Effector CD4-positive, alpha-beta T cell (primary cell): ENCODE measurements around the gene ST8SIA6.
"Not testable (repeated sequence)": the region's sequence is repeated elsewhere in the genome, so short reads cannot be mapped to it uniquely, and the experiment has no call there.

Experiments used
- DNase-seq: peaks from one replicate; pipeline ENCODE4 v3.0.0-alpha.2; 2020

ST8SIA6 gene

DNA sequence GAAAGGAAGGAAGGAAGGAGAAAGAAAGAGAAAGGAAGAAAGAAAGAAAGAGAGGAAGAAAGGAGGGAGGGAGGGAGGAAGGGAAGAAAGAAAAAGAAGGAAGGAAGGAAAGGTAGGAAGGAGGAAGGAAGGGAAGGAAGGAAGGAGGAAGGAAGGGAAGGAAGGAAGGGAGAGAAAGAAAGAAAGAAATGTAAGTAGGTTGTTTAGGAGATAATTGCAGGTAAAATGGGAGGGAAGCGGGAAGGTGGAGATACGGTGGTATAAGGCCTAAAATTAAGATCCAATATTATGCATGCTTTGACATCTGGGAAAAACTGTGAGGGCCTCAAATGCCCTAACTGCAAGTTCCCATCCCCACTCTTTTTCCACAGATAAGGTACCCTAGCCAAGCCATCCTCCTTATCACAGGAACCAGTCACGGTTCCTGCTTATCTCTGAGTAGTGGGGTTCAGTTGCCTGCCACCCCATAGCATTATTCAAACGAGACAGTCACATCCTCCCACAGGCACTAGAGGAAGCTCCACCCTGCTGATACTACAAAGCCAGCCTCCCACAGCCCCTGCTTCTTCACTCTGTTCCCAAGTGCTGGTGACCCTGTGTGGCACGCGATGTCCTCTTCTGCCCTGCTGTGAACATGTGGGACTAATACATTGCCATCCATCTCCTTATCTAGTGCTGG lies 28.7 kb downstream of the ST8SIA6 start:
- DNase-seq, result peak; percentile 28

DNA sequence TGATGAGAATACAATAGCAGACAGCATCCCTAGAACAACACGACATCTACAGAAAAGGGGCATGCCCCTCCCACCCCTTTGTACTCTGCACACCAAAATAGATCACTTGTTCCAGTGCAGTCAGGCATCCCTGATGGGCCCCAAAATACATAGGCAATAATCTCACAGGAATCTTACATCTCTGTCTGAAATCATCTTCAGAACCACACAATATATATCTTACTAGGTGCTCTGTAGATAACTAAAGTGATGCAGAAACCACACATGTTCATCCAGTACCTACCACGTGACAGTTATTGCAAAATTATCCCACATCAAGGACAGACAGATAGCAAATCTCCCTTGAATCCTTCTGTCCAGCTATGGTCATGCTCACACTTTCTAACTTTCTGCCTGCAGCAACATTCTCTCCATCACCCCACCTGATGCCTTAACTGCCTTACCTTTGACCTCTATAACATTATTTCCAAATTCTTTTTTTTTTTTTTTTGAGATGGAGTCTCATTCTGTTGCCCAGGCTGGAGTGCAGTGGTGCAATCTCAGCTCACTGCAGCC lies 30.7 kb downstream of the ST8SIA6 start:
- DNase-seq, result no peak

DNA sequence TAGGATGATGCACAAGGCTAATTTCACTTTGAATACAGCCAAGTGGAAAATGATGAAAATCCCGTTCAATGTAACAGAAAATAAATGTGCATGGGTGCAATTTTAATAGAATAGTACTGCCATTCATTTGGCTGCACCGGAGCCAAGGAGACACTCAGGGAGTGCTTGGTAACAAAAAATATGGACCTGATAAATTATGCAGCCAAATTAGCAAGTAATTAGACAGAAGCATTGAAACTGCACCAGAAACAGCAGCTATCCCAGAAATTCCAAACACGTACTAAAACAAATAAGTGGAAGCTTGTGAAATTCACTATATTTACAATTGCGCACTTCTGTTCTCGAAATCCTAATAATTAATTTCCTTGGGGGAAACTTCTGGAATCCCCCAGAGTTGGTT lies 31.5 kb downstream of the ST8SIA6 start:
- DNase-seq, result no peak

DNA sequence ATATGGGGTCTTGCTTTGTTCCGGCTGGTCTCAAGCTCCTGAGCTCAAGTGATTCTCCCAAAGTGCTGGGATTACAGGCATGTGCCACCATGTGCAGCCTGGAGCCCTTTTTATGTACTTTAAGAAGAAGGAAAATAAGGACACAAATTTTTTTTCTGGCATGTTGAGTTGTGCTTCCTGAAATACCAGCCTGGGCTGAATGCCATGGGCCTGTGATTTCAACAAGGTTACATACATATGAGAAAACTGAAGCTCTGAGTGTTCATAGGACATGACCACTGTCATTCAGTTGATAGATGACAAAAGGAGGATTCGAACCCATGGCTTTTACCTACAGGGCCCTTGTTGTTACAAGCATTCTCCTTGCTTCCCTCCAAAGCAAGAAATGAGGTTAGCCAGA lies 36.1 kb downstream of the ST8SIA6 start:
- no peak for DNase-seq

DNA sequence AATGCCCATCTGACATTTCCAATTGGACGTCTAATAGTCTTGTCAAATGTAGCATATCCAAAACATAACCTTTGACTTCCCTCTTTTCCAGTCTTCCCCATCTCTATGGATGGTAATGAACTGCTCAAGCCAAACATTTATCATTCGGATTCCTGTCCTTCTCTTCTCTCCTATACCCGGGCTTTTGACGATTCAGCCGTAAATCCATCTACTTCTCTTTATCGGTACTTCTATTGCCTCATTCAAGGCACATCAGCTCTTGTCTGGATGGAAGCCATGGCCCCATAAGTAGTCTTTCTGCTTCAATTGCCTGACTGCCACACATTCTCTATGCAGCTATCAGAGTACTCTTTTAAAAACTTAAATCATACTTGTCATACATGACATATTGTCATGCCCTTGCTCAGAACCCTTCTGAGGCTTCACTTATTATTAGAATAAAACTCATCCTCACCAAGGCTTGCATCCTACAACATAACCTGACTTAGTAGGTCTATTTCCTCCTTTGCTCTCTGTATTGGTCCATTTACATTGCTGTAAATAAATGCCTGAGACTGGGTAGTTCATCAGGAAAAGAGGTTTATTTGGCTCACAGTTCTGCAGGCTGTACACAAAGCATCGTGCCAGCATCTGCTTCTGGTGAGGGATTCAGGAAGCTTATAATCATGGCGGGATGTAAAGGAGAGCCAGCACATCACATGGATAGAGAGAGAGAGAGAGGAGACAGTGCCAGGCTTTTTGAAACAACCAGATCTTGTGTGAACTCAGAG lies 37.8 kb downstream of the ST8SIA6 start:
- no peak for DNase-seq

DNA sequence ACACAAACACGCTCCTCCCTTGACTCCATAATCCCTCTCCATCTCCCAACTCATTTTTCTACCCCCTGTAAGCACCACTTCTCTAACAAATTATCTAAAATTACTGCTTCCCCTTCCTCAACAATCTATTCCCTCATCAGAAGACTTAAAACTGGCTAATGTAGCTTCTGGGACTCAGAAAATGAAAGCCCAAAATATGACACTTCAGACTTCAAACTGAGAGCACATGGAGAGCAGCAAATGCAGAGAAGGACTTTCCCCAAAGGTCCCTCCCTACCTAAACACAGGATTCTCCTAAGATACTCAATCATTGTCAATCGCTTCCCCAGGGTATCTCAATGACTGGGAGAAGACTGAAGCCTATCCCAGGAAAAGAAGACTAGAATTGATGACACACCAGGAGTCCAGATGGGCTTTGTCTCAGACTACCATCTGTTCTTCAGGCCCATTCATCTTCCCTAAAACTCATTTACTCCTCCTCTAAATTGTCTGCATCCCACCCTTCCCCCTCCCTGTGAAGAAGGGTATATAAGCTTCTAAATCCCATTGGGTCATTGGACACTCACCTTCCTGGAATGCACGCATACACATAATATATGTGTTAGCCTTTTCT lies 39.2 kb downstream of the ST8SIA6 start:
- DNase-seq, result no peak

DNA sequence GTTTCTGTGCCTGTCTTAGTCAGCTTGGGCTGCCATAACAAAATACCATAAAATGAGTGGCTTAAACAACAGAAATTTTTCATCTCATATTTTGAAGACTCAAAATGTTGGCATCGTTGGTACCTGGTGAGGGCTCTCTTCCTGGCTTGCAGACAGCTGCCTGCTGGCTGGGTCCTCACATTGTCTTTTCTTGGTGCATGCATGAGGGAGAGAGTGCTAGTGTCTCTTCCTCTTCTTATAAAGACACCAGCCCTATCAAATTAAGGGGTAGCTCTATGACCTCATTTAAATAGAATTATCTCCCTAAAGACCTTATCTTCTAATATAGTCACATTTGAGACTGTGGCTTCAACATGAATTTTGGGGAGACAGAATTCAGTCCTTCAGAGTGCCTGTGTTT lies 39.9 kb downstream of the ST8SIA6 start:
- no peak for DNase-seq

DNA sequence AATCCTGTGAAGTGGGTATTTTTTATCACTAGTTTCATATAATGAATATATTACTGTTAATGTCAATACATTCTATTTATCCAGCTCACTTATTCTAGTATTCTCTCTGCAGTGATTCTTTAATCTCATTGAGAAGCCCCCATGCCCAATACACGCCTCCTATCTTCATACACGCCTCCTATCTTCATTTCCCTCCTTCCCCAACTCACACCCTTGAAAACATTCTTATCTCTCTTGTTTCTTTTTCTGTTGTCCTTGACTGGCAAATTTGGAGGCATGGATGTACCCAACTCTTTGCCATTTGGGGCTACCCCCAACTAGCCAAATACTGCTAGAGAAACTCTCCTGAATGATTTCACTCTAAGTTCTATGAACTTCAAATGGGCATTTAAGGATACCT lies 40.5 kb downstream of the ST8SIA6 start:
- DNase-seq, result no peak

DNA sequence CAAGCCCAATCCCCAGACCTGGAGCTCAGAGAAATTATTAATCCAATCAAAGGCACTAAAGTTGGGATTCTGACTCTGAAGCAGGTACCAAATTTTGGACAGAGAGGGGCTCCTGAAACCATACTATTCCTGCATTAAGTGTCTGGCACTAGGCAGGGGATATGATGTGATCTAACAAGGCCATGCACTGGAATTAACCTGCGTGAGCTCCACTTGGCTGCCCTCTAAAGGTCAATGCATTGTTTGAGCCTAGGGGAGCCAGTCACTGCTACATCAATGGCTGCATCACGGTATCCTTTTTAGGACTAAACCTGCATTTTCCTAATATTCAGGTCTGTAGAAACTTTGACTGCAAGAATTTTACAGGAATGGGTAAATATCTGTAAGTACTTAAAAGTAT lies 42.1 kb downstream of the ST8SIA6 start:
- no peak for DNase-seq

DNA sequence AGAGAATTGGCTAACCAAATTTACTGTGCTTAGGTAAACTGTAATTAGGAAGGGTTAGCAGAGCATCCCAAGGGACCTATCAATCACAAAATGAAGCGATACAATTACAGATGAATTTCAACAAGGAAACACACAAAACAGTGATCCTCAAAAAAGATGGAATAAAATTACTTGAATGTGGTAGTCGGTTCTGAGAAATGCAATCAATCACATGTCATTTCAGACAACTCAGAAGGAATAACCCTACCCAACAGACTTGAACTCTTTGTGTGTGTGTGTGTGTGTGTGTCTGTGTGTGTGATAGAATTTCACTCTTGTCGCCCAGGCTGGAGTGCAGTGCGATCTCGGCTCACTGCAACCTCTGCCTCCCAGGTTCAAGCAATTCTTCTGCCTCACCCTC lies 43.5 kb downstream of the ST8SIA6 start:
- no peak for DNase-seq

DNA sequence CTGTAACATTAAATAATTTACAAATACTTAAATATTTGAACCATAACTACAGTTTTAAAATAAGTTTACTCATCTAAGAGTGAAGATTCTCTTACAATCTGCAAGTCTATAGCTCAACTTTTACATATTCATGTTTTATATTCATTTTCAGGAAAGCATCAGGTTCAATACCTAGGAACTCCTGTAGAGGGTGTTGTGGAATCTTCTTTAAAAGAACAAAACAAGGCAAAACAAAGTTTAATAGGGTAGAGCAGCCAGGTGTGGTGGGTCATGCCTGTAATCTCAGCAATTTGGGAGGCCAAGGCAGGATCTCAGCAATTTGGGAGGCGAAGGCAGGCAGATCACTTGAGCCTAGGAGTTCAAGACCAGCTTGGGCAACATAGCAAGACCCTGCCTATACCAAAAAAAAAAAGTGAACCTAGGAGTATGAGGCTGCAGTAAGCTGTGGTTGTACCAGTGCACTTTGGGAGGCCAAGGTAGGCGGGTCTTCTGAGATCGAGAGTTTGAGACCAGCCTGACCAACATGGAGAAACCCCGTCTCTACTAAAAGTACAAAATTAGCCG lies 45.1 kb downstream of the ST8SIA6 start:
- no peak for DNase-seq

DNA sequence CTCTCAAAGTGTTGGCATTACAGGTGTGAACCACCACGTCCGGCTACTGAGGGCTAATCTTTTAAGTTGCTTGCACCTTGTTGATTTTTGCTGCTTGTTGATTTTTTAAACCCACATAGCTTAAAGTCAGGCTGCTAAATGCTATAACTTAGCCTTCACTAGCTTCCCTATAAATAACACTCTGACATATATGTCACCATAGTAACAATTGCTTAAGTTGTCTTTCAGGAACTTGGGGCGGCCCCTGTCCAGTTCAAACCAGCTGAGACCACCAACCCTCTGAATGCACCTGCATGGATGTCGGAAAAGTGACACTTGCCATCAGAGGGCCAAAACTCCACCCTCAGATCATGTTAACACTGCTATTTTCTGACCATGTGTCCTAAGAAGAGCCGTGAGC lies 47.3 kb downstream of the ST8SIA6 start:
- no peak for DNase-seq

DNA sequence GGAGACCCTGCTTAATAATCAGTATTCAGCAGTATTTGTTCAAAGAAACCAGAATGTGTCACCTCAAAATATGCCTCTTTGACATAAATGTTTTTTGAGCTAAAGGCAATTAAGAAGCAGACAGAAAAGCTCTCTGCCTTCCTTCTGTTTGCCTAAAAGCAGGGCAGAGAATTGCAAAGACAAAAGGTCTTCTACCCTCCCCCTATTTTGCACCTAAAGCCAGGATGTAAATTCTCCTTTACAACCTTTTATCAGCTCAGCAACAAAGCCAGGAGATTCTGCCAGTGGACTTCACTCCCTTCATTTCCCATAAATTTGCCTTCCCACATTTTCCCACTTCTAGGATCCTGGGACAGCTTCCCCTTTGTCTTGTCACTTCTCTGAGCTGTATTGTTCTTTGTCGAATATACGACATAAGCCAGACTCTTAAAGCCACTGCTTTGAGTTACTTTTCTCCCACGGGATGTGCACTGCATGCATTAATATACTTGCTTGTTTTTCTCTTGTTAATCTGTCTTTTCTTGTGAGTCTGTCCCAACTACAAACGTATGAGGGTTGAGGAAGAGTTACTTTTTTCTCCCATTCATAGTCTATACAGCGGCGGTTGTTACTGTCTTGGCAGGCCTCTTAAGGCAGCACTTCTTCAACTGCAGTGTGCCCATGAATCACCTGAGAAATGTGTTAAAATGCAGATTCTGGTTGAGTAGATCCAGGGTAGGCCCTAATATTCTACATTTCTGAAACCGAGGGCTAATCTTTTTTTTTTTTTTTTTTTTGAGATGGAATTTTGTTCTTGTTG lies 48.2 kb downstream of the ST8SIA6 start:
- no peak for DNase-seq

DNA sequence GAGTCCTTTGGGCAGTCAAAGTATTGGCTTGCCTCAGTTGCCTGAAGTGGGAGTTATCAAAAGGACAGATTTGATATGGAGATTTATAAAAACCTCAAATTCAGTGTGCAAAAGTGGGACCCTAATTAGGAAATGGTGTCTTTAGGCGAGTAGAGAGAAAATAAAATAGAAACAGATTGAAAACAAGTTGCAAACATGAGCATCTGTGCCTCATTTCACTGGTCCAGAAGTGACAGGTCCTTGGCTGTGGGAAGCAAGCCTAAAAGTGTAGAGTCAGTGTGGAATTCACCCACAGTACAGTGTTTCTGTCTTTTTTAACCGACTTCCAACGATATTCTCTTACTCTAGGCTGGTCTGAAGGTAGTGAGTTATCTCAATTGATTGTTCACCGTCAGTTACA lies 51.2 kb downstream of the ST8SIA6 start:
- no peak for DNase-seq

DNA sequence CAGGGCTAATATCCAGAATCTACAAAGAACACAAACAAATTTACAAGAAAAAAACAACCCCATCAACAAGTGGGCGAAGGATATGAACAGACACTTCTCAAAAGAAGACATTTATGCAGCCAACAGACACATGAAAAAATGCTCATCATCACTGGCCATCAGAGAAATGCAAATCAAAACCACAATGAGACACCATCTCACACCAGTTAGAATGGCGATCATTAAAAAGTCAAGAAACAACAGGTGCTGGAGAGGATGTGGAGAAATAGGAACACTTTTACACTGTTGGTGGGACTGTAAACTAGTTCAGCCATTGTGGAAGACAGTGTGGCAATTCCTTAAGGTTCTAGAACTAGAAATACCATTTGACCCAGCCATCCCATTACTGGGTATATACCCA lies 52.4 kb downstream of the ST8SIA6 start:
- not testable (repeated sequence) for DNase-seq

DNA sequence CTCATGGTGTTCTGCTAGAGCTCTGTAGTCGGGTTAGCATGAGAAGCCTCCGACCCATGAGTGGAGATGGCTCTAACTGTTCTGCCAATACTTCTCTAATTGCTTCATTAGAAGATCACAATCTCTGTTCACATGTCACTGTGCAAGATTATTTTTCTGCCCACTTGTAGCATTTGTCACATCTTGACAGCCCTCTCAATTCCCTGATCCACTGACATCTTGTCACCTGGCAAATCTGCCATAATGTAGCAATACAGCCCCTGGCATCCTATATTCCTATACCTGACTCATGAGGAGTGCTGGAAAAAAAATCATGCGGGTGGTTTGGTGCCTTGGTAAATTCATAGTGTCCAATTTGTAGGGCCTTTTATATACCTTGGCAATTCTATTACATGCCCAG lies 58.4 kb downstream of the ST8SIA6 start:
- no peak for DNase-seq

DNA sequence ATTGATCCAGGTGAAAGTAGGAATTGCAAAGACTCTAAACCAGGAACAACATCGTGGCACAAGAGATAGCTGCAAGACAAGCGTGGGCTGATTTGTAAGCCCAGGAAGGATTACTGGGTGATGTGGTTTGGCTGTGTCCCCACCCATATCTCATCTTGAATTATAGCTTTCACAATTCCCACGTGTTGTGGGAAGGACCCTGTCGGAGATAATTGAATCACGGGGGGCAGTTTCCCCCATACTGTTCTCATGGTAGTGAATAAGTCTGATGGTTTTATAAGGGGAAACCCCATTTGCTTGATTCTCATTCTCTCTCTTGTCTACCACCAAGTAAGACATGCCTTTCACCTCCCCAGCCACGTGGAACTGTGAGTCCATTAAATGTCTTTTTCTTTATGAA lies 59.5 kb downstream of the ST8SIA6 start:
- no peak for DNase-seq

DNA sequence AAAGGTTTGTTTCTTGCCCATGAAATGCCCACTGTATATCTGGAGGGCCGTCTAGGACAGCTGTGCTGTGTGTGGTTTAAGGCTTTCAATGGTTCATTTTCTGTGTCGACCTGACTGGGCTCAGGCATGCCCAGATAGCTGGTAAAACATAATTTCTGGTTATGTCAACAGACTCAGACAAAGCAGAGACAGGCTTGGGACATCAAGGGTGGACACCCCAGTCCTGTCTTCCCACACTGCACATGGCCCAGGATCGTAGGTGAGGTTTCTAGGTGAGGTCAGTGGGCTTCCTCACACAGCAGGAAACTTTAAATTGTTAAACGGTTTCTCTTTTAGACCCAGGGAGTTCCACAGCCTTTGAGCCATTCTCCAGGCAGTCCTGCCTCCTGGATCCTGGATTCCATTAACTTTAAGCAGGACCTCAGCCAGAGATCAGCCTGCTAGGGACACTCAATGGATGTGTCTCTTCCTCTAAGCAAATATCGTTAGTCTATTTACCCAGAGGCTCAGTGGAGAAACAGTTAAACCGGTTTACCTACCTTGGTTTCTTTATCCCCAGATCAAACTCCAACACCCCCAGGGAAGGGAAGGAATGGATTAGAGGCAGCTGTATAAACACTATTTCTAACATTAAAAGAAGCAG lies 66.4 kb downstream of the ST8SIA6 start:
- DNase-seq, result no peak

DNA sequence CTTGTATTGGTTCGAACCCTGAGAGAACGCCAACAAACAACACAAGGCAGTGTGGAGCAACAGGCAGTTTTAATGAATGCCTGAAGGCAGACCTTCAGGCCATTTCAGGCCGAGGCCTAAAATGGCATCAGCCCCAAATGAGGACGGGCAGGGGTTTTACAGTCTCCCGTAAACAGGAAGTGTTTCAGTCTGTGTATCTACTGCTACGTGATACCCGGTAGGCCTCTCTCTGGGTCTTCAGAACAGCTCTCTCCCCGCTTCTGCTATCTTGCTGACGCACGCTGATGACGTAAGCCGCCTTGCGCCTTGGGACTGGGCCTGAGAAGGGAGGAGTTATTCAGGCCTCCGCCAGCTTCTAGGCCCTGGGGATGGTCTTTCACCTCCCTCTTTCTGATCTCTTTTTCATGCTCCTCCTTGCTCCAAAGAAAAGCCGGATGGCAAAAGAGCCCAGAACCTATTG lies 67.7 kb downstream of the ST8SIA6 start:
- DNase-seq, result no peak

DNA sequence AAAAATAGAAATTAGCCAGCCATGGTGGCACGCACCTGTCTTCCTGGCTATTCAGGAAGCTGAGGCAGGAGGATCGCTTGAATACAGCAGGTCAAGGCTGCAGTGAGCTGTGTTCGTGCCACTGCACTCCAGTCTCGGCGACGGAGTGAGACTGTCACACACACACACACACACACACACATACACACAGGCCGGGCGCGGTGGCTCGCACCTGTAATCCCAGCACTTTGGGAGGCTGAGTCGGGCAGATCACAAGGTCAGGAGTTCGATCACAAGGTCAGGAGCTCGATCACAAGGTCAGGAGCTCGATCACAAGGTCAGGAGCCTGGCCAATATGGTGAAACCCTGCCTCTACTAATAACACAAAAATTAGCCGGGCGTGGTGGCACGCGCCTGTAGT lies 68.4 kb downstream of the ST8SIA6 start:
- DNase-seq, result no peak

DNA sequence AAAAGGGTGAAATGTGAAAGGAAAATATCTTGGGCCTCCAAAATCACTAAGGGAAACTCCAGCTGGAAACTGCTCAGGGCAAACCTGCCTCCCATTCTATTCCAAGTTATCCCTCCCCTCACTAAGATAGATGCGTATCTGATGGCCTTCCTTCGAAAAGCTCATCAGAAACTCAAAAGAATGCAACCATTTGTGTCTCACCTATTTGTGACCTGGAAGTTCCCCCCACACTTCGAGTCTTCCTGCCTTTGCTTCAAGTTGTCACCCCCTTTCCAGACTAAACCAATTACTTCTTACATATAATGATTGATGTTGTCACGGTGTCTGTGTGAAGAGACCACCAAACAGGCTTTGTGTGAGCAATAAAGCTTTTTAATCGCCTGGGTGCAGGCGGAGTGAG lies 69.3 kb downstream of the ST8SIA6 start:
- no peak for DNase-seq
